Glomerular endothelial cell (primary cell): ENCODE results near the gene CTSD. TPM values are rescaled to one million over a fixed set of nuclear protein-coding genes. Genes with fewer than 3 reads are reported as not detected.

Source experiments
- DNase-seq: peaks from one replicate; pipeline ENCODE4 v3.0.0-alpha.2; 2011; ENCODE audit warnings: low read depth, low spot score; ENCODE audit errors: extremely low read depth
- total RNA-seq: library from RNA; depleted of rRNA; stranded (reverse); fragments of >200 nt; gene quantifications from 2 replicates; pipeline ENCODE4 v1.2.3, GENCODE V29; 2015

CTSD gene
- total RNA-seq, 1 donor from 2014 or later, result 739 TPM

DNA sequence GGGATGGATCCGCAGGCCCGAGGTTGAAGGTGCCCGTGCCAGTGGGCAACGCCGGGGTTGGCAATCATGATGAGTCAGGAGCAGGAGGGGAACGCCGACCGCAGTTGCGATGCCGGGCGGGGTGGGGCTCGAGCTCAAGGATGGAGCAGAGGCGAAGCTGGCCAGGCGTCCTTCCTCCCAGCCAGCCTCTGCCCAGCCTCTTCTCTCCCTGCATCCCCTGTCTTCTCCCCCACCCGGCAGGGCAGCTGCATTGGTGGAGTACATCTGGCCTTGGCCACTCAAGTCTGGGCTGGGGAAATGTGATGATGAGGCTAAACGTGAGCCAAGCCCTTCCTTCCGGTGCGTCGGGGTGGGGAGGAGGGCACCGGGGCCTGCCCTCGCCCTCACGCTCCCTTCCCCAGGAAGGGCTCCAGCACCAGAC lies 17.2 kb downstream of the CTSD start:
- DNase-seq, result no peak

DNA sequence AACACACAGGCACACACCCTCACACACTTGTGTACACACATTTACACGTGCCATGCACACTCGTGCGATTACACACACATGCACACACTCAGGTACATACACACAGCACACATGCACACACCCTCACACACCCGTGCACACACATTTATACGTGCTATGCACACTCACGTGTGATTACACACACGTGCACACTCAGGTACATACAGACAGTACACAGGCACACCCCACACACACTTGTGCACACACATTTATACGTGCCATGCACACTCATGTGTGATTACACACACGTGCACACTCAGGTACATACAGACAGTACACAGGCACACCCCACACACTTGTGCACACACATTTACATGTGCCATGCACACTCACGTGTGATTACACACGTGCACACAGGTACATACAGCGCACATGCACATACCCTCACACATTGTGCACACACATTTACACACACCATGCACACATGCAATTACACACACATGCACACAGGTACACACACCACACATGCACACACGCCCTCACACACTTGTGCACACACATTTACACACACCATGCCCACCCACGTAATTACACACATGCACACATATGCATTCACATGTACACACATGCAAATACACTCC lies 17.9 kb downstream of the CTSD start:
- no peak for DNase-seq

DNA sequence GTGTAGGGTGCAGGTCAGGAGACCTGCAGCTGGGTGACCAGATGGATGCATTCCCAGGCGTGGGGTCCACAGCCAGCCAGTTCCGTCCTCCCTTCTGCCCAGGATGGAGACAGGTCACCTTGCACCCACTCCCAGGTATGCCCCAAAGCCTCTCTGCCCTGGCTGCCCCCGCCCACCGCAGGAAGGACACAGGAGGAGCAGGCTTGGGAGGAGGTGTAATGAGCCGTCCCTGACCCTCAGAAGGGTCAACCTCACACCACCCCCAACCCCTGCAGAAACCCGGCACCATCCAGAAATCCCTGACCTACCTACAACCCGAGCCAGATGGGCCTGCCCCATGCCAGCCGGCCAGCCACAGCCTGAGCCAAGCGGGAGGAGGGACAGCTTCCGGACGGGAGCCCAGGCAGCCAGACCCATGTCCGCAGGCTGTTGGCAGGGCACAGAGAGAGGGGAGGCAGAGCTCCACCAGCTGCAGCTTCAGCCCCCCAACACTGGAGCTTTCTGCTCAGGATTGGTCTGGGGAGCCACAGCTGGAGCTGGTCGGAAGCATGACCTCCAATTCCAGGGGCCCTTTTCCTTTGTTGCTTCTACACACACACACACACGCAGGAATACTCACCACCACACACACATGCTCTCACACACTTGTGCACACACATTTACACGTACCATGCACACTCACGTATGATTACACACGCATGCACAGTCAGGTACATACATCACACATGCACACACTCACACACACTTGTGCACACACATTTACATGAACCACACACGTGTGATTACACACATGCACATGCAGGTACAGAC lies 18.6 kb downstream of the CTSD start:
- no peak for DNase-seq

DNA sequence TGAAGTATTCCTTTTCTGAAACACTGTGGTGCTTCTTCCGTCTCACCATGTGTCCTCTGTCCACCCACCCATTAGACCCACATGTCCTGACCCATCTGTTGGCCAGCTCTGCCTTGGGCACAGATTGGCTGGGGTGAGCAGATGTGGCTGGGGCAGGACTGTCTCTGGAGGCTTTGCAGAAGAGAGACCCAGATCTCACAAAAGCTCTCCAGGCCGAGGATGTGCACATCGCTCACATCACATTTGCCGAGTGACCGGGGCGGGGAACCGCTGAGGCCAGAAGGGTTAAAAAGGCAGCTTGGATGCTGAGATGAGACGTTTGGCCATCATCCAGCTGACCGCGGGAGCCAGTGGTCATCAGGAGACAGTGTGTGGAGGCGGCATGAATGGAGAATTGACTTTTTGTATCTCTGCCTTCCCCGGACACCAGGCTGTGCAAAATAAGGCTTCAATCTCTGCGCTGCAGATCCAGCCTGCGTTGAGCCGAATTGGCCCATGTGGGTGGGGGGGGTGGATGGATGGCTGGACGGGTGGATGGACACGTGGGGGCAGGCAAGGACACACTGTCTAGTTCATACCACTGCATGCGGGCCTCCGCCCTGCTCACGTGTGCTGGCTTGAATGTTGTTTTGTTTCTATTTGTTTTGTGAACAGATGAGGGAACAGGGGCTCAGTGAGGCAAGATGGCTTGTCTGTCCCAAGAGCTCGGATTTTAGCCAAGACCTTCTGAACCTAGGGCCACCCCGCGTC lies 19.4 kb downstream of the CTSD start:
- no peak for DNase-seq

DNA sequence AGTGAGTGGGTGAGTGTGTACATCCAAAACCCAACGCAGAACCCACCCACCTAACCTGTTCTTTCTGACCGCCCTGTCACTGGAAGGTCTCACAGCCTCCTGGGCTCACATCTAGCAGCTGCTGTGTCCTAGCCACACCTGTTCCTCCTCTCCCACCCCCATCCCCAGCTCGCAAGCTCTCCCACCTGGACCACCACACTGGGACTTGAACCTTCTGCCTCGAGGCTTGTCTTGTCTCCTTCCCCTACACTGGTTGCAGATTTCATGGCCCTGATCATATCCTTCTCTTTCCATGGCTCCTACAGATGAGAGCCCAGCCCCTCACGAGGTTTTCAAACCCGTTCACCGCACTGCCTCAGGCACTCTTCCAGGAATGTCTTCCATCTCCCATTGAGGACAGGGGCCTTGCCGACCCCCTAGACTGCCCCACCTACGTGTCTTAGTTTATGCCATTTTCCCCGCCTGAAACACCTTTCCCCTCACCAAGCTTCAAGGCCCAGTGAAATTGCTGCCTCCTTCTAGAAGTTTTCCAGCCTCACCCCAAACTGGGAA lies 20.1 kb downstream of the CTSD start:
- DNase-seq, result no peak

DNA sequence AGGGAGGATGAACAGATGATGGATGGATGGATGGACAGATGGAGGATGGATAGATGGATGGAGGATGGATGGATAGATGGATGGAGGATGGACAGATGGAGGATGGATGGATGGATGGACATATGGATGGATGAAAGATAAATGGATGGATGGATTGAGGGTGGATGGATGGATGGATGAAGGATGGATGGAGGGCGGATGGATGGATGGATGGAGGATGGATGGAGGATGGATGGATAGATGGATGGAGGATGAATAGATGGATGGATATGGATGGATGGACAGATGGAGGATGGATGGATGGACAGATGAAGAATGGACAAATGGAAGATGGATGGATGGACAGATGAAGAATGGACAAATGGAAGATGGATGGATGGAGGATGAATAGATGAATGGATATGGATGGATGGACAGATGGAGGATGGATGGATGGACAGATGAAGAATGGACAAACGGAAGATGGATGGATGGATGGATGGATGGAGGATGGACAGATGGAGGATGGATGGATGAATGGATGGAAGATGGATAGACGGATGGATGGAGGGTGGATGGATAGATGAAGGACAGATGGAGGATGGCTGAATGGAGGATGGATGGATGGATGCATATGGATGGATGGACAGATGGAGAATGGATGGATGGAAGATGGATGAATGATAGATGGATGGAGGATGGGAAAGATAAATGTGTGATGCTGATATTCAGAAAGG lies 20.7 kb downstream of the CTSD start:
- no peak for DNase-seq

DNA sequence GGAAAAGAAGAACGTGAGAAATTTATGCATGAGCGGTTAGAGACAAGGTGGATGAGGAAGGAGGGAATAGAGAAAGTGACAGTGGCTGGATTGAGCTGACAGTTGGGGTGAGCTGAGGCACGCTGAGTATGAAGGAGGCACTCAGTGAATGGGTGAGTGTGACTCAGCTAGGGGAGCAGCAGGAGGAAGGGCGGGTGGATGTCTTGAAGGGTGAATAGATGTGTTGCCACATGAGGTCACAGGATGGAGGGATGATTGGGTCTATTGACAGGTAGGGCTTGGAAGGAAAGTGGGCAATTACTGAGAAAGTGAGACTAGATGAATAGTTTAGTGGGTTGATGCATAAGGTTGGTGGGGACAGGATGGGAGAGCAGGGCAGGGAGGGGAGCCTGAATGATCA lies 21.4 kb downstream of the CTSD start:
- no peak for DNase-seq

DNA sequence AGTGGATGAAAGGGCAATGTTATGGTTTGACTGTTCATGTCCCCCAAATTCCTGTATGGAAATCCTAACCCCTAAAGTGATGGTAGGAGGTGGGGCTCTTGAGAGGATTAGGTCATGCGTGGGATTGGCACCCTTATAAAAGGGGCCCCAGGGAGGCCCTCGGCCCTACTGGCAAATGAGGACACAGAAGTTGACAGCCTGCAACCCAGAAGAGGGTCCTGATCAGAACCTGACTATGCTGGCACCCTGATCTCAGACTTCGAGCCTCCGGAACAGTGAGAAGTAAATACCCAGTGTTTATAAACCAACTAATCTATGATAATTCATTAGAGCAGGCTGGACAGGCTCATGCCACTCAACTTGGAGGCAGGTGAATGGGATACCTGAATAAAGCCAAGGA lies 22.0 kb downstream of the CTSD start:
- DNase-seq, result no peak

DNA sequence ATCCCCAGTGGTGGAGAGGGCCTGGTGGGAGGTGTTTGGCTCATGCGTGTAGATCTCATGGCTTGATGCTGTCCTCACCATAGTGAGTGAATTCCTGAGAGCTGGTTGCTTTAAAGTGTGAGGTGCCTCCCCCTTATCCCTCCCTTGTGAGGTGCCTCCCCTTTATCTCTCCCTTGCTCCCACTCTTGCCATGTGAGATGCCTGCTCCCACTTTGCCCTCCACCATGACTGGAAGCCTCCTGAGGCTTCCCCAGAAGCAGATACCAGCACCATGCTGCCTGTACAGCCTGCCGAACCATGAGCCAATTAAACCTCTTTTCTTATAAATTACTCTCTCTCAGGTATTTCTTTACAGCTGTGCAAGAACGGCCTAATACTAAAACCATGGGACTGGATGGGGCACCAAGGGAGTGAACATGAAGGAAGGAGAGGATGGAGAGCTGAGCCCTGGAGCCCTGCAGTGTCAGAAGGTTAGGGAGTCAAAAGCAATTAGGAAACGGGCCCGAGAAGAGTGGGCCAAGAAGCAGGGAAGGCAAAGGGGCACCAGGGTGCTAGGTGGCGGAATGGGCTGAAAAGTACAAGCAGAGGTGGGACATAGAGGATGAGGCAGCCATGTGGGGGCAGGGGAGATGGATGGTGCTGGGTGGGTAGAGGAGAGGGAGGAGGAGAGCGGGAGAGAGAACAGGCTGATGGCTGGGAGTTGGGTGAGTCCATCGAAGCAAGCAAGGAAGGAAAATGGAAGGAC lies 22.8 kb downstream of the CTSD start:
- no peak for DNase-seq

DNA sequence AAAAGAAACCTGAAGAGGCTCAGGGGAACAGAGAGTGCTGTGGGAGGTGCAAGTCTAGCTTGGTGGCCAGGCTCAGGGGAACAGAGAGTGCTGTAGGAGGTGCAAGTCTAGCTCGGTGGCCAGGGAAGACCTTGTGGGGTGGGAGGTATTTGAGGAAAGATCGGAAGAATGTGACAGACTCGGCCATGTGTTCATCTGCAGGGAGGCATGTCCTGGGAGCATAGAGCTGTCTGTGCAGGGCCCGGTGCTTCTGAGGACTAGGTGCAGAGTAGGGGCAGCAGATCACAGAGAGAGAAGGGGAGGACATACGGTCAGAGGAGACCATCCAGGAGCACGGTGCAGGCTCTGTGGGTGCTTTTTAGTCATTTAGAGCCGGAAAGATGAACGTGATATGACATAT lies 24.2 kb downstream of the CTSD start:
- no peak for DNase-seq

DNA sequence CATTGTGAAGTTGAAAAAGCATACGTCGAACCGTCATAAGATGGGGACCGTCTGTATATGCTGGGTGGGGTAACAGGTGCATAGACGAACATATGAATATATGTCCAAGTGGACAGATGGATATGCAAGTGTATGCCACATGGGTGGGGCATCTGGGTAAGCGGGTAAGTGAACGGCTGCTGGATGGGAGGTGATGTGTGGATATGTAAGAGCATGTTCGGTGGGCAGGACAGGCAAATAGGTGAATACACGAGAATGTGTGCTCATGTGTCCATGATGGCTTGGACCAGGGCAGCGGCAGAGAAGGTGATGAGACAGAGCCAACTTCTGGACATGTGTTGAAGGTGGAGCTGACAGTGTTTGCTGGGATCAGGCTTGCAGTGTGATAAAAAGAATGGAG lies 25.3 kb downstream of the CTSD start:
- DNase-seq, result no peak

DNA sequence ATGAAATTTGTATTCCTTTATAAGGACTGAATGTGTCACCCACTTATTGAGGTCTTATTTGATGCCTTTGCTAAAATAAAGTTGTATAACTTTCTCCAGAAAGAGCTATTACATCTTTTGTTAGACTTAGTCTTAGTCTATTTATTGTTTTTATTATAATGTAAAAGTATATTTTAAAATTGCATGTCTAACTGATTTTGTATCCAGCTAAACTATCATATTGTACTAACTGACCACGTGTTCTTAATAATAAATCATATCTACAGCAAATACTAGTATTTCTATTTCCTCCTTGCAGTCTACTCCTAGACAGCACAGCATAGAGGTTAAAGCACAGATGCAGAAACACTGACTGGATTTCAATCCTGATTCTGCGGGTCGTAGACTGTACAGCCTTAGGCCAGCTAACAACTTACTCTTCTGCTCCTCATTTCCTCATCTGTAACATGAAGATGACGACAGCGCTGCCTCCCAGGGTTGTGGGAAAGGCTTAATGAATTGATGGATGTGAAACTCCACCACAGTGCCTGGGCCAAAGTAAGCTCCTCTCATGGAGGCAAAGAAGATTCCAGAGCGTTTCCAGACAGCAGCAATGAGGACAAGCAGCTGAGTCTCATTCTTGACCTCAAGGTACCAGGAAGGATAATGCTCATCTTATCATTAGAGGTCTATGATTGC lies 26.5 kb downstream of the CTSD start:
- DNase-seq, result no peak

DNA sequence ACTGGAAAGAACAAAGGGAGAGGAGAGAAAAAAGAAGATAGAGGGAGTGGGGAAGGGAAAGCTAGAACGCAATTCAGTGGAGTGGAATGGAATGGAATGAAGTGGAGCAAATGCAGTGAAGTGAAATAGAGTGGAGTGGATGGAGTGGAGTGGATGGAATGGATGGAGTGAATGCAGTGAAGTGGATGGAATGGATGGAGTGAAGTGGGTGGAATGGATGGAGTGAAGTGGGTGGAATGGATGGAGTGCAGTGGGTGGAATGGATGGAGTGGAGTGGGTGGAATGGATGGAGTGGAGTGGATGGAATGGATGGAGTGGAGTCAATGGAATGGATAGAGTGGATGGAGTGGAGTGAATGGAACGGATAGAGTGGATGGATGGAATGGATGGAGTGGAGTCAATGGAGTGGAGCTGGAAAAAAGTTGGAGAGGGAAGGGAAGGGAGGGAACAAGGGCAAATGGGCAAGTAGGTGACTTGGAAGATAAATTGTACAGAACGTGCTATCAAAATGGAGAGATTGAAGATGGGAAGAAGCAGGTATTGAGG lies 27.2 kb downstream of the CTSD start:
- no peak for DNase-seq

DNA sequence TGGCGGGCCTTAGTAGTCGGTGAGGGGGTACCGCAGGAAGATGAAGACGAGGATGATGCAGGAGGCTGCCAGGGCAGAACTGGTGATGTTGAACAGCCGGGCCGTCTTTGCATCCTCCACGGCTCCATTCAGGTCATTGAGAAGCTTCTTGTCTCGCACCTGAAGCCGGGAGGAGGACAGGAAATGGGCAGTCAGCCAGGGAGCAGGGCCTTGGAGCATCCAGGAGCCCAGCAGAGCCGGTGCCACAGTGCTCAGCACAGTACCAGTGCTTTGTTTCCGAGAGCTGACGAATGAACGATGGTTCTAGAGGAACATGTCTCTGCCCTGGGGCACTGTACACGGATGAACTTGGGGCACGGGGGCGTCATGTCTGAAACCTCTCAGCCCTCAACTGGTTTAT lies 28.5 kb downstream of the CTSD start:
- no peak for DNase-seq

DNA sequence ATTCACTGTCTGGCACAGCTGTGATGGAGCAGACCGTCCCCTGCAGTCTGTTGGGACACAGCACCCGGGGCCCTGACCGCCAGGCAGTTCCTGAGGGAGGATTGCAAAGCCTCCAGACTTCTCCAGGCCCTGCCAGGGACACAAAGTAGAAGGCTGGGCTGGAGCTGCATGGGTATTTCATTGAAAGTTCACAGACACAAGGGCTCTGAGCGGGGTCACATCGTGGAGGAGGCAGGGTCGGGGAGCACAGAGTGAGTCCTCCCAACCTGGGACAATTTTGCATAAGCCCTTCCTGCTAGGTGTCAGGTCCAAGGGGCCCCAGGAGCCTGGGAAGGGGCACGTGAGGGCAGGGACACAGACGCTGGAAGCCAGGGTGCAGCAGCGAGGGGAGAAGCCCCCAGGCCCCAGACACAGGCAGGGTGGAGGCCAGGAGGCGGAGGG lies 29.1 kb downstream of the CTSD start:
- no peak for DNase-seq

DNA sequence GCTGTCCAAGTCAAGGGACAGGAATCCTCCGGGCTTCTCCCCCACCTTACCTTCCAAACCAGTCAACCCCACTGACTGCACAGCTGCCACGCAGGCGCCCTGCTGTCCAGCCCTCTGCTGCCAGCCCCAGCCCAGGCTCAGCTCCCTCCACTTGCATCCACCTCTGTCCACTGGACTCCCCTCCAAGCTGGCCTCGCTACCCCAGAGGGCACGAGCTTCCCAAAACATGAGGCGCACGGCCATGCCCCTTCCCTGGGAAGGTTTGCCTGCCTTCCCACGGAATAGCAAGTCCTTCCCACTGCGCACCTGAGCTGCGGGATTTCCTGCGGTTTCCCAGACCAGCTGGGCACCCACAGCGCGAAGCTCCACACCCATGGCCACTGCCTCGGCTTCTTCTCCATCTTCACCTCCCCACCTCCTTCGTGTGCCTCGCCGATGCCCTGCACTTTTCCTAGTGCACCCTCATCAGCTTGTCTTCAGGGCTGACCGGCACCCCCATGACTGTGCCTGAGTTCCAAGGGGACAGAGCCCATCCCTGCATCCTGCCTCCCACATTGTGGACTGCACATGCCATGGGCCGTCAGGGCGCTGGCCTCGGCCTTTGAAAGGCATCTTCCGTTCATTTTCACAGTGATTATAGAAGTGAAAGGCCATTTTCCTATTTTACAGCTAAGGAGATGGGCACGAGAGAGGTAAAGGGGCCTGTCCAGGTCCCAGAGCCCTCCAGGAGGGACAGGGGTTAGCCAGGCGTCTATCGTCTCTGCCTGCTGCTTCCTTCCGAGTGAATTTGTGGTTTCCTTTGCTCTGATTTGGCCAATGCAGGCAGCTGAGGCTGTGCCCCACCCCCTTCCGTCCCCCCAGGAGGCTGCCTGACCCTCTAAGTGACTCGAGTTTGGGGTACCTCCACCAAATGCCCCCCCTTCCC lies 29.7 kb downstream of the CTSD start:
- DNase-seq, result no peak

DNA sequence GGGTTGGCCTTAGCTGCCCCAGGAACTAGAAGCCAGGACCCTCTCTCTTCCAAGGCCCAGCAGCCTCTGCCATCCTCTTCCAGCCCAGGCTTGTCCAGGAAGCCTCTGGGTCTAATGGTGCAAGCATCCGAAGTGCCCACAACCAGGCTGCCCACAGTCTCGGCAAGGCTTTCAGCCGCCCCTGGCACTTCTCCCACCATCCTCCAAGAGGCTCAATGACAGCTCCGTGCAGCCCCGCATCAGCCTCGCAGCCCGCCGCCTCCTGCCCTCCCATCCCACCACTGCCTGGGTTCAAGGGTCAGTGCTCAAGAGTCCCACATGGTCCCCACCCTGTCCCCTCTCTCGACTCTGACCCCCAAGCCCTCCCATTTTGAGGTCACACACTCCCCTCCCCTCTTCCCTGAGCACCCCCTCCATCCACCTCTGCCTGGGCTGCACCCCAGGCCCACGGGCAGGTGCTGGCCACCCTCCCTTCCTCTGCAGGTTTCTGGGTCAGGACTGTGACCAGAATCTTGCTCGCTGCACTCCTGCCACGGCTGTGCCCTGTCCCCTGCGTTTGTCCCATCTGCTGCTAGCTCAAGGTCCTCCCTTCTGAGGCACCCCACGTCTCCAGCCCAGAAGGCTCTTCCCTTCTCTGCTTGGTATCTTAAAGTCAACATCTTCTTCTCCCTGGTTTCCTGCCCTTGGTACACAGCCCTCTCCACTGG lies 30.6 kb downstream of the CTSD start:
- no peak for DNase-seq
